Activated CD8-positive, alpha-beta T cell treated with anti-CD3 and anti-CD28 coated beads, Interleukin-2, amount 10 ng/mL, durations not matched to agents 7 days and 5 days (primary cell): Measurements from ENCODE around the gene PLEKHO2. TPM values are rescaled to one million over a fixed set of nuclear protein-coding genes. Genes with fewer than 3 reads are reported as not detected.

Source experiments
- ATAC-seq: fragments of 150-1000 bp; cut with Tn5 transposase; one replicate; pipeline ENCODE4 v1.10.0; 2021; ENCODE audit warnings: moderate library complexity
- CTCF ChIA-PET: fragments of 350-600 bp; sonication (Branson Sonifier 250); formaldehyde crosslinking; loops from one replicate; lab custom pipeline; 2021; ENCODE audit warnings: antibody characterized with exemption; lab: Charles Lee
- POLR2A ChIA-PET: fragments of 350-600 bp; sonication (Branson Sonifier 250); formaldehyde crosslinking; loops from one replicate; lab custom pipeline; 2021; ENCODE audit warnings: antibody characterized with exemption; lab: Charles Lee
- DNase-seq: peaks from one replicate; pipeline ENCODE4 v3.0.0-alpha.2; 2020
- H3K27ac Mint-ChIP-seq: one replicate; pipeline ENCODE4 v1.8.0; 2021; ENCODE audit warnings: mild to moderate bottlenecking, mixed read lengths
- H3K27me3 Mint-ChIP-seq: one replicate; pipeline ENCODE4 v1.8.0; 2021; ENCODE audit warnings: low read depth, mixed read lengths
- H3K36me3 Mint-ChIP-seq: one replicate; pipeline ENCODE4 v1.8.0; 2021; ENCODE audit warnings: low read depth, mixed read lengths
- H3K4me1 Mint-ChIP-seq: one replicate; pipeline ENCODE4 v1.8.0; 2021; ENCODE audit warnings: low read depth, mixed read lengths
- H3K4me3 Mint-ChIP-seq: one replicate; pipeline ENCODE4 v1.8.0; 2021; ENCODE audit warnings: mild to moderate bottlenecking, mixed read lengths
- H3K9me3 Mint-ChIP-seq: one replicate; pipeline ENCODE4 v1.8.0; 2022; ENCODE audit warnings: mixed read lengths; ENCODE audit not compliant: insufficient read depth
- total RNA-seq, 2 experiments: library from RNA; stranded (reverse); gene quantifications; one replicate each; pipeline ENCODE4 v1.2.3, GENCODE V29; 2021

Gene PLEKHO2
- total RNA-seq, 2 experiments from 2014 or later: 25.8 to 26.4 TPM

- H3K4me3 Mint-ChIP-seq: no peak overlapping the region
- ChIA-PET CTCF (interaction anchor here (1.0 to 1.1 kb wide), 3 partner anchors 36 to 150 kb away, joined by 3 read pairs; no protein-coding TSS in a partner anchor), POLR2A (no interaction called here)
- no peak overlapping the region for H3K27ac Mint-ChIP-seq
- no peaks in the 10 kb centered on the region for H3K9me3 Mint-ChIP-seq
- peaks cover 45% of the 10 kb centered on the region for H3K4me1 Mint-ChIP-seq
- ATAC-seq (no peak), DNase-seq (no peak)
- H3K36me3 Mint-ChIP-seq: peaks cover 60% of the 10 kb centered on the region
- no peaks in the 10 kb centered on the region for H3K27me3 Mint-ChIP-seq
Measured at GRCh38 chr15:64858021-64858575, 16.4 kb downstream of the PLEKHO2 start.

- peaks cover 38% of the 10 kb centered on the region for H3K4me1 Mint-ChIP-seq
- H3K27me3 Mint-ChIP-seq: no peaks in the 10 kb centered on the region
- no peak for DNase-seq
- ChIA-PET CTCF (interaction anchor here (0.7 to 0.9 kb wide), 2 partner anchors 34 to 51 kb away, joined by 3 read pairs; no protein-coding TSS in a partner anchor), POLR2A (interaction anchor here (0.6 to 1.0 kb wide), 2 partner anchors 35 to 633 kb away, joined by 3 to 6 read pairs; no protein-coding TSS in a partner anchor)
- no peak for ATAC-seq
- peaks cover 55% of the 10 kb centered on the region for H3K36me3 Mint-ChIP-seq
- no peak overlapping the region for H3K27ac Mint-ChIP-seq
- no peaks in the 10 kb centered on the region for H3K9me3 Mint-ChIP-seq
- H3K4me3 Mint-ChIP-seq: no peak overlapping the region
Measured at GRCh38 chr15:64859226-64859625, 17.5 kb downstream of the PLEKHO2 start.

GRCh38 chr15:64861331-64861730, 19.6 kb downstream of the PLEKHO2 start:
- POLR2A ChIA-PET: interaction anchor here (1.2 kb wide), 1 partner anchor 17 kb away, joined by 3 read pairs; no protein-coding TSS in a partner anchor
- no peak overlapping the region for H3K4me3 Mint-ChIP-seq
- no peaks in the 10 kb centered on the region for H3K27me3 Mint-ChIP-seq
- H3K9me3 Mint-ChIP-seq: no peaks in the 10 kb centered on the region
- H3K4me1 Mint-ChIP-seq: peaks cover 18% of the 10 kb centered on the region
- no peak overlapping the region for H3K27ac Mint-ChIP-seq
- peaks cover 38% of the 10 kb centered on the region for H3K36me3 Mint-ChIP-seq
- CTCF ChIA-PET: interaction anchor here (0.8 kb wide), 1 partner anchor 34 kb away, joined by 3 read pairs; no protein-coding TSS in a partner anchor
- ATAC-seq: no peak
- DNase-seq: no peak

- Mint-ChIP-seq H3K9me3 (no peaks in the 10 kb centered on the region), H3K4me3 (no peak overlapping the region), H3K27ac (peak overlapping the region; percentile 39), H3K27me3 (no peaks in the 10 kb centered on the region), H3K4me1 (peaks cover 12% of the 10 kb centered on the region), H3K36me3 (peaks cover 42% of the 10 kb centered on the region)
- ChIA-PET POLR2A (interaction anchor here (1.2 kb wide), 1 partner anchor 17 kb away, joined by 3 read pairs; no protein-coding TSS in a partner anchor), CTCF (interaction anchor here (0.8 kb wide), 2 partner anchors 33 to 53 kb away, joined by 3 read pairs; no protein-coding TSS in a partner anchor)
- DNase-seq (no peak), ATAC-seq (no peak)
Measured at GRCh38 chr15:64861960-64862359, 20.2 kb downstream of the PLEKHO2 start.

GRCh38 chr15:64862408-64862807, 20.7 kb downstream of the PLEKHO2 start:
- Mint-ChIP-seq H3K27ac (peak overlapping the region; percentile 20), H3K4me1 (peaks cover 8% of the 10 kb centered on the region), H3K4me3 (no peak overlapping the region), H3K9me3 (no peaks in the 10 kb centered on the region), H3K27me3 (no peaks in the 10 kb centered on the region), H3K36me3 (peaks cover 44% of the 10 kb centered on the region)
- ATAC-seq: no peak
- no peak for DNase-seq
- ChIA-PET POLR2A (interaction anchor here (1.2 kb wide), 1 partner anchor 18 kb away, joined by 3 read pairs; no protein-coding TSS in a partner anchor), CTCF (interaction anchor here (0.8 kb wide), 1 partner anchor 53 kb away, joined by 3 read pairs; no protein-coding TSS in a partner anchor)

GRCh38 chr15:64864068-64864467, 22.4 kb downstream of the PLEKHO2 start:
- H3K9me3 Mint-ChIP-seq: no peaks in the 10 kb centered on the region
- H3K36me3 Mint-ChIP-seq: peaks cover 38% of the 10 kb centered on the region
- DNase-seq (no peak), ATAC-seq (no peak)
- H3K27me3 Mint-ChIP-seq: no peaks in the 10 kb centered on the region
- H3K4me1 Mint-ChIP-seq: no peaks in the 10 kb centered on the region
- H3K4me3 Mint-ChIP-seq: no peak overlapping the region
- POLR2A ChIA-PET: no interaction called here
- no peak overlapping the region for H3K27ac Mint-ChIP-seq
- CTCF ChIA-PET: interaction anchor here (1.1 kb wide), 1 partner anchor 54 kb away, joined by 3 read pairs; no protein-coding TSS in a partner anchor

- Mint-ChIP-seq H3K9me3 (no peaks in the 10 kb centered on the region), H3K36me3 (peaks cover 46% of the 10 kb centered on the region), H3K4me1 (peaks cover 9% of the 10 kb centered on the region), H3K27ac (peak overlapping the region; percentile 15), H3K27me3 (no peaks in the 10 kb centered on the region), H3K4me3 (no peak overlapping the region)
- ChIA-PET CTCF (no interaction called here), POLR2A (interaction anchor here (1.2 kb wide), 1 partner anchor 13 kb away, joined by 3 read pairs; no protein-coding TSS in a partner anchor)
- no peak for ATAC-seq
- DNase-seq: no peak
Measured at GRCh38 chr15:64865126-64865997, 23.6 kb downstream of the PLEKHO2 start.

- H3K9me3 Mint-ChIP-seq: no peaks in the 10 kb centered on the region
- H3K4me1 Mint-ChIP-seq: peaks cover 11% of the 10 kb centered on the region
- peaks cover 42% of the 10 kb centered on the region for H3K36me3 Mint-ChIP-seq
- no peak overlapping the region for H3K4me3 Mint-ChIP-seq
- ChIA-PET POLR2A (interaction anchor here (1.2 kb wide), 1 partner anchor 12 kb away, joined by 3 read pairs; no protein-coding TSS in a partner anchor), CTCF (no interaction called here)
- ATAC-seq: no peak
- DNase-seq: no peak
- no peak overlapping the region for H3K27ac Mint-ChIP-seq
- no peaks in the 10 kb centered on the region for H3K27me3 Mint-ChIP-seq
Measured at GRCh38 chr15:64865998-64866520, 24.3 kb downstream of the PLEKHO2 start.

GRCh38 chr15:64869501-64869900, 27.8 kb downstream of the PLEKHO2 start:
- peaks cover 26% of the 10 kb centered on the region for H3K36me3 Mint-ChIP-seq
- H3K4me1 Mint-ChIP-seq: peaks cover 21% of the 10 kb centered on the region
- no peaks in the 10 kb centered on the region for H3K9me3 Mint-ChIP-seq
- DNase-seq (no peak), ATAC-seq (no peak)
- ChIA-PET POLR2A (interaction anchor here (1.3 kb wide), 1 partner anchor 24 kb away, joined by 4 read pairs; no protein-coding TSS in a partner anchor), CTCF (interaction anchor here (1.1 kb wide), 1 partner anchor 25 kb away, joined by 3 read pairs; no protein-coding TSS in a partner anchor)
- no peak overlapping the region for H3K27ac Mint-ChIP-seq
- H3K4me3 Mint-ChIP-seq: no peak overlapping the region
- no peaks in the 10 kb centered on the region for H3K27me3 Mint-ChIP-seq

- ChIA-PET CTCF (interaction anchor here (1.1 kb wide), 1 partner anchor 24 kb away, joined by 3 read pairs; no protein-coding TSS in a partner anchor), POLR2A (interaction anchor here (1.3 kb wide), 1 partner anchor 24 kb away, joined by 4 read pairs; no protein-coding TSS in a partner anchor)
- DNase-seq: no peak
- Mint-ChIP-seq H3K36me3 (peaks cover 25% of the 10 kb centered on the region), H3K4me3 (no peak overlapping the region), H3K9me3 (no peaks in the 10 kb centered on the region), H3K27ac (no peak overlapping the region), H3K4me1 (peaks cover 21% of the 10 kb centered on the region), H3K27me3 (no peaks in the 10 kb centered on the region)
- ATAC-seq: no peak
Measured at GRCh38 chr15:64870353-64870752, 28.6 kb downstream of the PLEKHO2 start.

GRCh38 chr15:64875641-64876223, 34.0 kb downstream of the PLEKHO2 start:
- Mint-ChIP-seq H3K36me3 (no peaks in the 10 kb centered on the region), H3K9me3 (no peaks in the 10 kb centered on the region), H3K4me3 (no peak overlapping the region), H3K27ac (peak overlapping the region; percentile 22), H3K27me3 (no peaks in the 10 kb centered on the region), H3K4me1 (peaks cover 26% of the 10 kb centered on the region)
- ATAC-seq: no peak
- POLR2A ChIA-PET: no interaction called here
- CTCF ChIA-PET: interaction anchor here (3.4 kb wide), 1 partner anchor 19 kb away, joined by 11 read pairs; no protein-coding TSS in a partner anchor
- no peak for DNase-seq
